Cerebellar nuclear complex (tissue), 1 donor: ENCODE measurements around the gene TIMM17B.

ENCODE experiments used
- DNase-seq, 2 experiments: peaks; one replicate each; lab custom pipeline; 2025; lab: John Stamatoyannopoulos, UW

Gene TIMM17B

GRCh38 chrX:48918643-48919340, 21.2 kb upstream of the TIMM17B start, which contains the start of gene PIM2:
Gene PIM2, minus strand, starts transcription at chrX:48919024. Its CDS starts 190 bp downstream, at chrX:48918834.
- peak; percentile 65 to 87 for DNase-seq

GRCh38 chrX:48918301-48918642, 20.7 kb upstream of the TIMM17B start:
- DNase-seq = no peak

GRCh38 chrX:48917139-48918001, 19.8 kb upstream of the TIMM17B start:
- peak; percentile 22 to 59 for DNase-seq

DNA sequence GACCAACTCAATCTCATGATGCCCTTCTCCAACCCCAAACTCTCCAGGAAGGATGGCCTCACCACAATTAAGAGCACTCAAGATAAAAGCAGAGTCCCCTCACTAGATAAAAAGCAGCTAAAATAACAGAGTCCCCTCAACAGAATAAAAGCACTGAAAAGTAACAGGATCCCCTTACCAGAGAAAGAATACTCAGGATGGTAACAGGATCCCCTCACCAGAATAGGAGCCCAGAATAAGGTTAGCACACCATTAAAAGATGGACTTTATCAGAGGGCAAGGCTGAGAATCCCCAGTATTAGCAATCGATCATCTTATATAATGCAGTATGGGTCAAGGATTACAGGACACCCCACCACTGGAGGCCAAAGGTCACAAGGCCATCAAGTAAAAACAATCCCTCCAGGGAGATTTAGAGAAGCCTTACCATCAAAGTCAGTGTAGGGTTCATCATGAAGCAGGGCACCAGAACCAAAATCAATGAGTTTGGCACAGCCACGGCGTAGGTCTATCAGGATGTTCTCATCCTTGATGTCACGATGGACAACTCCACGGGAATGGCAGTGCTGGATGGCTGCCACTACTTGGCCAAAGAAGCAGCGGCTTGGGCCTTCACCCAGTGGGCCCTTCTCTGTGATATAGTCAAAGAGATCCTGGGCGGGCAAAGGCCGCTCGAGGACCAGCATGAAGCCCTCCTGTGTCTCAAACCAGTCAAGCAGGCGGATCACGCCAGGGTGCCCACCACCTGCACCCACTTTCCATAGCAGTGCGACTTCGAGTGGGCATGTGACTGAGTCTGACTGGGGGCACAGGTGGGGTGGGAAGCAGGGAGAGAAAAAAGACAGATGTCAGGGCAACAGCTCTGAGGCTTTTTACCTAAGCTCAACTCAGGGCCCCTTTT, 17.3 kb upstream of the TIMM17B start:
- no peak for DNase-seq

- DNase-seq = no peak
These were observed 16.2 kb upstream of the TIMM17B start for GRCh38 chrX:48913605-48914366.

GRCh38 chrX:48911412-48912182, 14.0 kb upstream of the TIMM17B start, which contains the start of gene SLC35A2:
Gene SLC35A2, minus strand, starts transcription at chrX:48911646. Its CDS starts 10 bp downstream, at chrX:48911636.
- DNase-seq = peak in 1 of 2 experiments; percentile 56

DNA sequence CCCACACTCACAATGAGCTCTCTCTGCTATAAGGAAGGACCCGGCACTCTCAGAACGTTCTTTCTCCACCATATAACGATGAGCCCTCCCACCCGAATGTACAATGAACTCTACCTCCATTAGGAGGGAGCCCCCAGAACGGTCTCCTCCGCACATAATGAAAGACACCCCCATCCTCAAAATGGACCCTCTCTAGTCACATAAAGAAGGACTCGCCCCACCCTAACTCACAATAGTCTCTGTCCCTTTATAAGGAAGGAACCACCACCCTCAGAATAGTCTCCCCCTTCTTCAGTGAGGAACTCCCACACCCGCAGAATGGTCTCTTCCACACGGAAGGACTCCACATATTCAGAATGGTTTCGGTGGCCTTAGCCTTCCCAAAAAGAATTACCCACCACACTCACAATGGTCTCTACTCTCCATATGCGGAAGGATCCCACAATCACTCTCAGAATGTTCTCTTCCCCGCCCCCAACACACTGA, 13.4 kb upstream of the TIMM17B start:
- DNase-seq = no peak

- no peak for DNase-seq
These were observed 12.2 kb upstream of the TIMM17B start for GRCh38 chrX:48909703-48910294.

DNA sequence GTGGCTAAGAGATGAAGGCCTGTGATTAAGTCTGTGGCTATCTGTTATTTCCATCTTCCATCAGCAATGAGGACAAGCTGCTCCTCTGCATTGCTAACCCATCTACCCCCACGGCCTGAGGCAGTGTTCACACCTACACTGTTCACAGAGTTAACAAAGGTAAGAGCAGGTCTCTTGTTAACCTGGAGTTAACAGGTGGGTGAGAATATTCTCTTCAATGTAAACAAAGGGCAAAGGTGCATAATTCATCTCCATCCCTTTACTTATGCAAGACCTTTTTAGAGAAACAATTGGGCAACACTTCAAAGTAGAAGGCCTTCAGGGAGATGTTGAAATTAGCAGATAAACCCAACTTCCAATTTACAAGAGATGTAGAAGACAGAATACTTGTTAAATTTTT, 11.0 kb upstream of the TIMM17B start:
- no peak for DNase-seq

DNA sequence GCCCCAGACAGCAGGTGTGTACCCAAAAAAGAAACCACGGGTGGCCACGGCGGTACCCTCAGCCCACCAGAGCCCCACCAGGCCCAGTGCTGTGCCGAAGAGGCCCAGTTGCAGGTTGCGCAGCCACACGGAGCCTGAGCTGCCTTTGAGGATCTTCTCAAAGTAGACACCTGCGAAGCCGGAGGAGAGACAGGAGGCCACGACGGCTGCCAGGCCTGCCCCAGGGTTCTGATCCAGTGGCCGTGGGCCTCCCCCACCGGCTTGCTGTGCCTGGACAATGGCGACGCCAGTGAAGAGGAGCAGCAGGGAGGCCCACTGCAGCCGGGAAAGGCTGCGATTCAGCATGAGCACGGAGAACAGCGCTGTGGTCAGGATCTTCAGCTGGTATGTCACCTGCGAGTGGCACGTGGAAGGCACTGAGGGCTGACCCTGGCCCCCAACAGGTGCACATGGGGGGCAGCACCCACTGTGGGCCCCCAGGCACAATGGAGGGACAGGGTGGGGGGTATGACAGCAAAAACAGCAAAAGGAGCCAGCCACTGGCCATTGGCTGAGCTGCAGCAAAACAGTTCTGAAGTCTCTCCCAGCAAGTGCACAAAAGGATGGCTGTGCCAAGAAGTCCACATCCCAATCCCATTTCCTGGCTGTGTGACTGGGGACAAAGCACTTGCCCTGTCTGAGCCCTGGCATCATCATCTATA, 7.7 kb upstream of the TIMM17B start:
- DNase-seq = no peak

DNA sequence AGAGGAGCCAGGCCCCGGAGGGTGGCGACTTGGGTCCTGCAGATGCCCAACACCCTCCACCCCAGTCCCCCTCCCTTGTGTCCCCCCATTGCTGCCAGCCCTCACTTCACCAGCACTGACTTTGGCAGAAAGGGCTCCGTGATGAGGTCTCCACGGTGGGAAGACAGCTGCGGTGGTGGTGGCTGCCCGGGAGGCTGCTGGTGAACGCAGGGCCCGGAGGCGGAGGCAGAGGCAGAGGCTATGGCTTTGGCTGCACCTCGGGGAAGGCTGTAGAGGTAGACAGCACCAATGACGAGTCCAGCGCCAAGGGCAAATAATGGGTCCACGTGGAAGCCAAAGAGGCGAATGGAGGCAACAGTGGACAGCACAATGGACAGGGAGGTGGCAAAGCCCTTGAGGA, 7.1 kb upstream of the TIMM17B start:
- DNase-seq = no peak

- DNase-seq = no peak
These were observed 6.6 kb upstream of the TIMM17B start for GRCh38 chrX:48904180-48904579.

- DNase-seq = no peak
These were observed 5.7 kb upstream of the TIMM17B start for GRCh38 chrX:48903290-48903689.

GRCh38 chrX:48902776-48903175, 5.2 kb upstream of the TIMM17B start:
- no peak for DNase-seq

DNA sequence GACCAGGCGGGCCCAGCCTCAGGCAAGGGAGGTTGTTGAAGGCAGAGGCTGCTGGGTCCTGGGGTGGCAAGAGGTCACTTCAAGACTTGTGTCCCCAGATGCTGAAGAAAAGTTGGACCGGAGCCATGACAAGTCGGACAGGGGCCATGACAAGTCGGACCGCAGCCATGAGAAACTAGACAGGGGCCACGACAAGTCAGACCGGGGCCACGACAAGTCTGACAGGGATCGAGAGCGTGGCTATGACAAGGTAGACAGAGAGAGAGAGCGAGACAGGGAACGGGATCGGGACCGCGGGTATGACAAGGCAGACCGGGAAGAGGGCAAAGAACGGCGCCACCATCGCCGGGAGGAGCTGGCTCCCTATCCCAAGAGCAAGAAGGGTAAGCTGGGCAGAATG, 4.6 kb upstream of the TIMM17B start:
- DNase-seq = no peak

DNA sequence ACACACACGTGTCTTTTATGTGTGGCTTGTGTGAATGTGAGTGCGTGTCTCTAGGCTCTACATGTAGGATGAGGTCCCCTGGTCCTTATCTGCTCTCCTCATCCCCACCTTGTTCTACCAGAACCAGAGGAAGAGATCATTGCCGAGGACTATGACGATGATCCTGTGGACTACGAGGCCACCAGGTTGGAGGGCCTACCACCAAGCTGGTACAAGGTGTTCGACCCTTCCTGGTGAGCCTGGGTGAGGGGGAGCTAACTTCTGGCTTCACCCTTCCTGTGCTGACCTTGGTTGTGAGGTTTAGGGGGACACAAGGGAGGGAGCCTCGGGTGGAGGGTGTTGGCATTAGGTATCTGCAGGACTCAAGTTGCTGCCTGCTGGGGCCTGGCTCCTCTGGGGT, 3.5 kb upstream of the TIMM17B start:
- no peak for DNase-seq

- DNase-seq = no peak
These were observed 1.5 kb upstream of the TIMM17B start for GRCh38 chrX:48899078-48899410.

GRCh38 chrX:48897157-48897624, 377 bp downstream of the TIMM17B start:
- DNase-seq = peak in 1 of 2 experiments; percentile 10

GRCh38 chrX:48896611-48897011, 957 bp downstream of the TIMM17B start:
- no peak for DNase-seq
